Measurements from ENCODE around the gene ZNF430. TPM values are rescaled to one million over a fixed set of nuclear protein-coding genes. Genes with fewer than 3 reads are reported as not detected.
A peak's percentile ranks its signal among the peaks of the same experiment; 100 is the strongest.

Gene ZNF430
- total and polyA plus RNA-seq, 10 of the 15 experiments (the other 5 are each of a cell fraction or from before 2014, with no cell fraction given), result 4.6 to 19.0 (median 12.1) TPM

- TF ChIP-seq CHD2 (IDR thresholded peaks at IDR 0.05; ENCODE audit: borderline replicate concordance, low read depth, low read length) (peak; percentile 80; the same call in 1 of the 2 replicates), TAF1 (IDR thresholded peaks at IDR 0.05; ENCODE audit: borderline replicate concordance, low read depth, low read length) (peak; percentile 69; the same call in 1 of the 2 replicates), SIN3A (IDR thresholded peaks at IDR 0.05; ENCODE audit: low read depth, low read length) (peak; percentile 91), POU2F2 (IDR thresholded peaks at IDR 0.05; ENCODE audit: borderline replicate concordance, low read depth, low read length) (no peak), CREM (IDR thresholded peaks at IDR 0.05; ENCODE audit: low read depth) (0 out of 2 replicates have a peak, but pooled peaks have one; percentile 9), TCF12 (IDR thresholded peaks at IDR 0.05; ENCODE audit: low read depth, low read length) (peak; percentile 46; the same call in 1 of the 2 replicates)
- TF ChIP-seq, protein P1, sequence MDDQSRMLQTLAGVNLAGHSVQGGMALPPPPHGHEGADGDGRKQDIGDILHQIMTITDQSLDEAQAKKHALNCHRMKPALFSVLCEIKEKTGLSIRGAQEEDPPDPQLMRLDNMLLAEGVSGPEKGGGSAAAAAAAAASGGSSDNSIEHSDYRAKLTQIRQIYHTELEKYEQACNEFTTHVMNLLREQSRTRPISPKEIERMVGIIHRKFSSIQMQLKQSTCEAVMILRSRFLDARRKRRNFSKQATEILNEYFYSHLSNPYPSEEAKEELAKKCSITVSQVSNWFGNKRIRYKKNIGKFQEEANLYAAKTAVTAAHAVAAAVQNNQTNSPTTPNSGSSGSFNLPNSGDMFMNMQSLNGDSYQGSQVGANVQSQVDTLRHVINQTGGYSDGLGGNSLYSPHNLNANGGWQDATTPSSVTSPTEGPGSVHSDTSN (IDR thresholded peaks at IDR 0.05; ENCODE audit: insufficient replicate concordance, low read depth, low read length), result peak; percentile 92
- TF ChIP-seq, protein P2, sequence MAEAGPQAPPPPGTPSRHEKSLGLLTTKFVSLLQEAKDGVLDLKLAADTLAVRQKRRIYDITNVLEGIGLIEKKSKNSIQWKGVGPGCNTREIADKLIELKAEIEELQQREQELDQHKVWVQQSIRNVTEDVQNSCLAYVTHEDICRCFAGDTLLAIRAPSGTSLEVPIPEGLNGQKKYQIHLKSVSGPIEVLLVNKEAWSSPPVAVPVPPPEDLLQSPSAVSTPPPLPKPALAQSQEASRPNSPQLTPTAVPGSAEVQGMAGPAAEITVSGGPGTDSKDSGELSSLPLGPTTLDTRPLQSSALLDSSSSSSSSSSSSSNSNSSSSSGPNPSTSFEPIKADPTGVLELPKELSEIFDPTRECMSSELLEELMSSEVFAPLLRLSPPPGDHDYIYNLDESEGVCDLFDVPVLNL (IDR thresholded peaks at IDR 0.05; ENCODE audit: low read depth, low read length), result peak; percentile 67; the same call in 1 of the 2 replicates
- TF ChIP-seq, protein P3, sequence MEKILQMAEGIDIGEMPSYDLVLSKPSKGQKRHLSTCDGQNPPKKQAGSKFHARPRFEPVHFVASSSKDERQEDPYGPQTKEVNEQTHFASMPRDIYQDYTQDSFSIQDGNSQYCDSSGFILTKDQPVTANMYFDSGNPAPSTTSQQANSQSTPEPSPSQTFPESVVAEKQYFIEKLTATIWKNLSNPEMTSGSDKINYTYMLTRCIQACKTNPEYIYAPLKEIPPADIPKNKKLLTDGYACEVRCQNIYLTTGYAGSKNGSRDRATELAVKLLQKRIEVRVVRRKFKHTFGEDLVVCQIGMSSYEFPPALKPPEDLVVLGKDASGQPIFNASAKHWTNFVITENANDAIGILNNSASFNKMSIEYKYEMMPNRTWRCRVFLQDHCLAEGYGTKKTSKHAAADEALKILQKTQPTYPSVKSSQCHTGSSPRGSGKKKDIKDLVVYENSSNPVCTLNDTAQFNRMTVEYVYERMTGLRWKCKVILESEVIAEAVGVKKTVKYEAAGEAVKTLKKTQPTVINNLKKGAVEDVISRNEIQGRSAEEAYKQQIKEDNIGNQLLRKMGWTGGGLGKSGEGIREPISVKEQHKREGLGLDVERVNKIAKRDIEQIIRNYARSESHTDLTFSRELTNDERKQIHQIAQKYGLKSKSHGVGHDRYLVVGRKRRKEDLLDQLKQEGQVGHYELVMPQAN (conservative IDR thresholded peaks at IDR 0.05), result peak; percentile 85
Observed at GRCh38 chr19:21082011-21082975, 61.8 kb downstream of the ZNF430 start, which contains the start of gene ZNF714 (continued).
